CD4-positive, alpha-beta T cell (primary cell): ENCODE results near the gene ADAM19. TPM values are rescaled to one million over a fixed set of nuclear protein-coding genes. Genes with fewer than 3 reads are reported as not detected.

ENCODE experiments used
- ATAC-seq: fragments of 200-7000 bp; cut with Tn5 transposase; one replicate; pipeline ENCODE4 v1.10.0; 2022; ENCODE audit warnings: mild to moderate bottlenecking; ENCODE audit not compliant: poor library complexity
- CTCF ChIA-PET: fragments of 350-600 bp; sonication (Branson Sonifier 250); formaldehyde crosslinking; loops from one replicate; lab custom pipeline; 2021; ENCODE audit warnings: antibody characterized with exemption, inconsistent platforms; lab: Charles Lee
- POLR2A ChIA-PET: fragments of 350-600 bp; sonication (Branson Sonifier 250); formaldehyde crosslinking; loops from one replicate; lab custom pipeline; 2021; ENCODE audit warnings: antibody characterized with exemption, inconsistent platforms; lab: Charles Lee
- DNase-seq, 14 experiments: peaks; one replicate each; pipeline ENCODE4 v3.0.0-alpha.2; 2013 to 2020; ENCODE audit warnings: mixed read lengths in 2 of 14
- H3K27ac ChIP-seq, 2 donors: one replicate each; pipeline versions ENCODE4 v1.5.1 to v1.7.0; 2013; ENCODE audit warnings: low read length in 2 of 2, low read depth in 1 of 2, mild to moderate bottlenecking in 1 of 2
- H3K27me3 ChIP-seq, 2 experiments: 1 replicate in 1 of 2; 2 replicates in 1 of 2; pipeline versions ENCODE4 v1.6.1 to v1.7.0; 2013; ENCODE audit warnings: low read length in 2 of 2, control low read depth in 1 of 2, mild to moderate bottlenecking in 1 of 2, moderate library complexity in 1 of 2; ENCODE audit not compliant: insufficient read depth in 2 of 2, control insufficient read depth in 1 of 2
- H3K36me3 ChIP-seq: one replicate; pipeline ENCODE4 v1.6.1; 2013; ENCODE audit warnings: low read length, control low read depth; ENCODE audit not compliant: insufficient read depth
- H3K4me1 ChIP-seq: one replicate; pipeline ENCODE4 v1.6.1; 2013; ENCODE audit warnings: low read length, control low read depth; ENCODE audit not compliant: insufficient read depth
- H3K4me3 ChIP-seq: one replicate; pipeline ENCODE4 v1.5.1; 2013; ENCODE audit warnings: mild to moderate bottlenecking, low read length, moderate library complexity
- H3K9me3 ChIP-seq, 2 experiments: 1 replicate in 1 of 2; 2 replicates in 1 of 2; pipeline versions ENCODE4 v1.6.1 to v1.7.0; 2013; ENCODE audit warnings: low read length in 2 of 2, mild to moderate bottlenecking in 2 of 2, control low read depth in 1 of 2, moderate library complexity in 1 of 2; ENCODE audit not compliant: control insufficient read depth in 1 of 2, insufficient read depth in 1 of 2
- H3K27ac Mint-ChIP-seq: one replicate; pipeline ENCODE4 v1.8.0; 2020; ENCODE audit warnings: mixed read lengths
- H3K27me3 Mint-ChIP-seq: one replicate; pipeline ENCODE4 v1.8.0; 2021; ENCODE audit warnings: mixed read lengths
- H3K36me3 Mint-ChIP-seq: one replicate; pipeline ENCODE4 v1.8.0; 2021; ENCODE audit warnings: low read depth, mixed read lengths
- H3K4me1 Mint-ChIP-seq: one replicate; pipeline ENCODE4 v1.8.0; 2021; ENCODE audit warnings: low read depth, mixed read lengths
- H3K4me3 Mint-ChIP-seq: one replicate; pipeline ENCODE4 v1.8.0; 2020; ENCODE audit warnings: mild to moderate bottlenecking, mixed read lengths
- H3K9me3 Mint-ChIP-seq: one replicate; pipeline ENCODE4 v1.8.0; 2020; ENCODE audit warnings: mixed read lengths
- CTCF ChIP-seq: fragments of 200-600 bp; IDR thresholded peaks from one replicate; pipeline ENCODE4 v1.8.0; 2022; ENCODE audit warnings: antibody characterized with exemption, mild to moderate bottlenecking
- intact Hi-C, 2 experiments: fragments of 100-400 bp; cut with DNase I in 1 of 2; cut with micrococcal nuclease in 1 of 2; formaldehyde crosslinking; loops; one replicate each; pipeline versions ENCODE4 v1.15.1 to v1.9.0; 2023 to 2025; cut with DNase I, micrococcal nuclease
- total RNA-seq, 174 experiments: library from RNA in 2 of 174; stranded (reverse) in 2 of 174; gene quantifications; one replicate each; pipeline ENCODE4 v1.2.3 and lab custom pipeline; 2021 to 2026

The ADAM19 gene
- total RNA-seq, 2 experiments from 2014 or later: 26.7 to 29.1 TPM

- Histone ChIP-seq H3K9me3 (no peaks in the 10 kb centered on the region), H3K36me3 (peaks cover 60% of the 10 kb centered on the region), H3K4me3 (no peak overlapping the region), H3K4me1 (peaks cover 11% of the 10 kb centered on the region), H3K27me3 (no peaks in the 10 kb centered on the region), H3K27ac (no peak overlapping the region)
- Mint-ChIP-seq H3K4me1 (peaks cover 7% of the 10 kb centered on the region), H3K27ac (no peak overlapping the region), H3K9me3 (no peaks in the 10 kb centered on the region), H3K36me3 (peaks cover 12% of the 10 kb centered on the region), H3K27me3 (no peaks in the 10 kb centered on the region), H3K4me3 (no peak overlapping the region)
- ATAC-seq (no peak), DNase-seq (peak in 2 of 14 experiments; percentile 14 to 18)
- no peak for TF ChIP-seq CTCF
- ChIA-PET POLR2A (no interaction called here), CTCF (interaction anchor here (1.5 kb wide), 1 partner anchor 8 kb away, joined by 3 read pairs; no protein-coding TSS in a partner anchor)
- intact Hi-C loops: no loop called here
Measured at GRCh38 chr5:157519579-157520253, 55.9 kb downstream of the ADAM19 start.

GRCh38 chr5:157518963-157519362, 56.6 kb downstream of the ADAM19 start:
- TF ChIP-seq CTCF: no peak
- Histone ChIP-seq H3K4me3 (no peak overlapping the region), H3K9me3 (no peaks in the 10 kb centered on the region), H3K36me3 (peaks cover 55% of the 10 kb centered on the region), H3K27me3 (no peaks in the 10 kb centered on the region), H3K27ac (no peak overlapping the region), H3K4me1 (peaks cover 9% of the 10 kb centered on the region)
- no peak overlapping the region for H3K4me3 Mint-ChIP-seq
- no peak overlapping the region for H3K27ac Mint-ChIP-seq
- POLR2A ChIA-PET: no interaction called here
- H3K36me3 Mint-ChIP-seq: peaks cover 13% of the 10 kb centered on the region
- H3K9me3 Mint-ChIP-seq: no peaks in the 10 kb centered on the region
- H3K4me1 Mint-ChIP-seq: peaks cover 7% of the 10 kb centered on the region
- no peak for DNase-seq
- no peaks in the 10 kb centered on the region for H3K27me3 Mint-ChIP-seq
- ATAC-seq: no peak
- CTCF ChIA-PET: interaction anchor here (1.5 kb wide), 1 partner anchor 9 kb away, joined by 3 read pairs; no protein-coding TSS in a partner anchor
- intact Hi-C loops: no loop called here

- DNase-seq (no peak), ATAC-seq (no peak)
- peaks cover 32% of the 10 kb centered on the region for H3K36me3 Mint-ChIP-seq
- intact Hi-C loops: no loop called here
- no peak for TF ChIP-seq CTCF
- H3K27ac ChIP-seq: no peak overlapping the region
- no peak overlapping the region for H3K27ac Mint-ChIP-seq
- no peaks in the 10 kb centered on the region for H3K27me3 ChIP-seq
- ChIA-PET CTCF (interaction anchor here (0.6 kb wide), 1 partner anchor 224 kb away, joined by 3 read pairs; no protein-coding TSS in a partner anchor), POLR2A (no interaction called here)
- no peaks in the 10 kb centered on the region for H3K9me3 Mint-ChIP-seq
- no peak overlapping the region for H3K4me3 ChIP-seq
- no peak overlapping the region for H3K4me3 Mint-ChIP-seq
- H3K9me3 ChIP-seq: no peaks in the 10 kb centered on the region
- peaks cover 65% of the 10 kb centered on the region for H3K36me3 ChIP-seq
- H3K4me1 ChIP-seq: peaks cover 8% of the 10 kb centered on the region
- H3K27me3 Mint-ChIP-seq: no peaks in the 10 kb centered on the region
- H3K4me1 Mint-ChIP-seq: peaks cover 5% of the 10 kb centered on the region
Measured at GRCh38 chr5:157516626-157517325, 58.8 kb downstream of the ADAM19 start.
